GM12878 (cell line): ENCODE results near the gene SWI5. TPM values are rescaled to one million over a fixed set of nuclear protein-coding genes. Genes with fewer than 3 reads are reported as not detected.

ENCODE experiments used
- ATAC-seq: fragments of 200-7000 bp; cut with Tn5 transposase; 3 replicates; pipeline ENCODE4 v1.9.1; 2020; ENCODE audit warnings: mild to moderate bottlenecking, moderate library complexity
- BruUV-seq: library from RNA; stranded (reverse); fragments of 400-500 nt; replicated peaks from 2 replicates; lab custom pipeline; 2021; lab: Mats Ljungman, UMichigan
- CTCF ChIA-PET: fragments of 300-600 bp; sonication (Branson Sonifier 250); formaldehyde crosslinking; extraction: SDS; loops from one replicate; lab custom pipeline; 2021; ENCODE audit warnings: inconsistent platforms; lab: Yijun Ruan, JAX
- POLR2A ChIA-PET: fragments of 350-600 bp; formaldehyde crosslinking; extraction: SDS; loops from one replicate; lab custom pipeline; 2021; ENCODE audit warnings: inconsistent platforms; lab: Charles Lee
- RAD21 ChIA-PET: fragments of 300-600 bp; sonication (Branson Sonifier 250); formaldehyde crosslinking; loops from one replicate; lab custom pipeline; 2023; ENCODE audit warnings: antibody characterized with exemption; ENCODE audit not compliant: unreplicated experiment; lab: Charles Lee
- SMC1A ChIA-PET: fragments of 300-600 bp; sonication (Branson Sonifier 250); formaldehyde crosslinking; loops from one replicate; lab custom pipeline; 2023; ENCODE audit not compliant: unreplicated experiment, uncharacterized antibody; lab: Charles Lee
- DNase-seq: peaks from one replicate; pipeline ENCODE4 v3.0.0-alpha.2; 2011; ENCODE audit warnings: low read depth, low spot score
- FAIRE-seq: peaks from 3 replicates; lab custom pipeline; 2011; peaks lifted over from hg19 to GRCh38; lab: Jason Lieb, UNC
- H2AFZ ChIP-seq: 2 replicates; pipeline ENCODE4 v1.6.0; 2011; ENCODE audit warnings: low read depth, low read length, control low read depth; ENCODE audit not compliant: control insufficient read depth
- H3K27ac ChIP-seq: 2 replicates; pipeline ENCODE4 v1.5.1; 2011; ENCODE audit warnings: control low read depth; ENCODE audit not compliant: control insufficient read depth, insufficient read depth
- H3K27me3 ChIP-seq, 2 experiments: replicated peaks in 1 of 2; 2 replicates each; pipeline versions ENCODE4 v1.6.0 to v1.6.1; 2011; ENCODE audit warnings: low read length in 1 of 2; ENCODE audit not compliant: control insufficient read depth in 2 of 2, insufficient read depth in 2 of 2
- H3K36me3 ChIP-seq, 2 experiments: 2 replicates each; pipeline ENCODE4 v1.5.1; 2011; ENCODE audit warnings: low read length in 1 of 2; ENCODE audit not compliant: control insufficient read depth in 2 of 2, insufficient read depth in 2 of 2
- H3K4me1 ChIP-seq: 2 replicates; pipeline ENCODE4 v1.6.1; 2011; ENCODE audit warnings: mild to moderate bottlenecking, low read length, moderate library complexity, mixed read lengths; ENCODE audit not compliant: control insufficient read depth, insufficient read depth
- H3K4me2 ChIP-seq: 2 replicates; pipeline ENCODE4 v1.6.0; 2011; ENCODE audit warnings: control low read depth; ENCODE audit not compliant: control insufficient read depth, insufficient read depth
- H3K4me3 ChIP-seq: fragments of 200-600 bp; sonication (generic); 2 replicates; pipeline ENCODE4 v1.5.1; 2016
- H3K79me2 ChIP-seq: 2 replicates; pipeline ENCODE4 v1.6.0; 2011; ENCODE audit warnings: low read length; ENCODE audit not compliant: control insufficient read depth, insufficient read depth
- H3K9ac ChIP-seq: 2 replicates; pipeline ENCODE4 v1.8.0; 2011; ENCODE audit warnings: low read length, control low read depth, mixed read lengths; ENCODE audit not compliant: control insufficient read depth, insufficient read depth
- H3K9me3 ChIP-seq: replicated peaks from 3 replicates; pipeline ENCODE4 v1.5.1; 2011; ENCODE audit warnings: mild to moderate bottlenecking, low read length; ENCODE audit not compliant: control insufficient read depth, insufficient read depth
- H4K20me1 ChIP-seq: 2 replicates; pipeline ENCODE4 v1.6.0; 2011; ENCODE audit not compliant: control insufficient read depth, insufficient read depth
- CBFB ChIP-seq: IDR thresholded peaks from 2 replicates; pipeline ENCODE4 v1.6.1; 2016; ENCODE audit warnings: antibody characterized with exemption, low read depth
- EGR1 ChIP-seq, 2 experiments: IDR thresholded peaks; 1 replicate in 1 of 2; 2 replicates in 1 of 2; pipeline ENCODE4 v1.6.1; 2011 to 2012; ENCODE audit warnings: low read depth in 2 of 2, low read length in 2 of 2, borderline replicate concordance in 1 of 2, mild to moderate bottlenecking in 1 of 2, moderate library complexity in 1 of 2
- EZH2 ChIP-seq: IDR thresholded peaks from 2 replicates; pipeline ENCODE4 v1.6.1; 2012; ENCODE audit warnings: low read depth, mild to moderate bottlenecking, control low read depth, inconsistent platforms, low read length, borderline replicate concordance; ENCODE audit not compliant: control insufficient read depth
- IRF3 ChIP-seq: fragments of 450-650 bp; IDR thresholded peaks from 2 replicates; pipeline ENCODE4 v1.6.1; 2014; ENCODE audit warnings: mild to moderate bottlenecking
- JUNB ChIP-seq: IDR thresholded peaks from 2 replicates; pipeline ENCODE4 v1.6.1; 2016; ENCODE audit warnings: antibody characterized with exemption, mild to moderate bottlenecking
- KLF5 ChIP-seq: fragments of 450-650 bp; IDR thresholded peaks from 2 replicates; pipeline ENCODE4 v1.6.1; 2014; ENCODE audit warnings: mild to moderate bottlenecking; ENCODE audit not compliant: partially characterized antibody
- MAX ChIP-seq: IDR thresholded peaks from 2 replicates; pipeline ENCODE4 v1.6.1; 2012; ENCODE audit warnings: low read depth, low read length, improper control_type of control experiment
- NRF1 ChIP-seq: conservative IDR thresholded peaks from 2 replicates; pipeline ENCODE4 v1.6.1; 2011; ENCODE audit warnings: mild to moderate bottlenecking, low read depth, low read length, improper control_type of control experiment
- POU2F2 ChIP-seq: IDR thresholded peaks from 3 replicates; pipeline ENCODE4 v1.6.1; 2011; ENCODE audit warnings: low read depth, mild to moderate bottlenecking, low read length, borderline replicate concordance
- RELA ChIP-seq: fragments of 450-650 bp; IDR thresholded peaks from 2 replicates; pipeline ENCODE4 v1.8.0; 2014; ENCODE audit warnings: borderline replicate concordance; ENCODE audit not compliant: partially characterized antibody
- SIN3A ChIP-seq: IDR thresholded peaks from 2 replicates; pipeline ENCODE4 v1.6.1; 2012; ENCODE audit warnings: low read depth, low read length, improper control_type of control experiment
- ZBTB4 ChIP-seq: fragments of 450-650 bp; formaldehyde crosslinking; IDR thresholded peaks from 2 replicates; pipeline ENCODE4 v1.4.0; 2022; ENCODE audit warnings: mild to moderate bottlenecking, moderate library complexity
- WGBS: methylation state at CpG from one replicate; pipeline ENCODE4 v1.1.6; 2016; ENCODE audit warnings: low lambda C conversion rate; ENCODE audit not compliant: insufficient replicate concordance, insufficient coverage; ENCODE audit errors: missing lambda C conversion rate; 5-methylcytosine and 5-hydroxymethylcytosine counted together
- in situ Hi-C: fragments of 300-500 bp; cut with MboI; formaldehyde crosslinking; loops from 9 replicates; pipeline ENCODE4 v1.14.3; 2018; ENCODE audit warnings: mixed read lengths
- intact Hi-C: fragments of 100-400 bp; cut with micrococcal nuclease; formaldehyde crosslinking; loops from one replicate; pipeline ENCODE4 v1.14.2; 2022; ENCODE audit not compliant: unreplicated experiment
- polyA plus RNA-seq, 11 experiments: library from polyadenylated mRNA; depleted of rRNA in 4 of 11; unstranded in 6 of 11; stranded (reverse) in 5 of 11; fragments of >200 nt; fragmentation: Nextera tagmentation in 4 of 11; fragmentation: Illumina TruSeq in 1 of 11; extraction: Ambion mirVana in 4 of 11; extraction: Trizol in 1 of 11; gene quantifications; 1 replicate in 1 of 11; 2 replicates in 10 of 11; pipeline versions ENCODE4 v1.2.1 to v1.2.3, GENCODE V29; 2011 to 2016; ENCODE audit warnings: inconsistent platforms in 2 of 11, missing spikeins in 2 of 11, low read depth in 1 of 11
- total RNA-seq, 4 experiments: library from RNA; depleted of rRNA in 3 of 4; stranded (reverse); fragments of >200 nt in 3 of 4; fragmentation: Illumina TruSeq in 1 of 4; extraction: Trizol in 1 of 4; gene quantifications; 2 replicates each; pipeline versions ENCODE4 v1.2.1 to v1.2.3, GENCODE V29; 2013 to 2021
- TF ChIP-seq, protein P1 (sequence below): IDR thresholded peaks from 2 replicates; pipeline ENCODE4 v1.6.1; 2012; ENCODE audit warnings: low read depth, low read length, improper control_type of control experiment
- TF ChIP-seq, protein P2 (sequence below): fragments of 450-650 bp; conservative IDR thresholded peaks from 2 replicates; pipeline ENCODE4 v1.6.1; 2017; ENCODE audit warnings: mild to moderate bottlenecking, moderate library complexity

The SWI5 gene
- total and polyA plus RNA-seq, 10 of the 15 experiments (the other 5 are each of a cell fraction or from before 2014, with no cell fraction given), result 13.3 to 36.2 (median 18.1) TPM

- Histone ChIP-seq H3K4me3 (no peak overlapping the region), H3K4me1 (no peaks in the 10 kb centered on the region), H3K9ac (no peak overlapping the region), H3K36me3 (no peaks in the 10 kb centered on the region), H3K9me3 (no peaks in the 10 kb centered on the region), H4K20me1 (no peaks in the 10 kb centered on the region), H2AFZ (no peak overlapping the region), H3K27ac (no peak overlapping the region), H3K27me3 (no peaks in the 10 kb centered on the region), H3K79me2 (no peaks in the 10 kb centered on the region), H3K4me2 (no peak overlapping the region)
- FAIRE-seq (no peak), DNase-seq (no peak), ATAC-seq (no peak)
- BruUV-seq, result no TSS peak
- intact Hi-C loops (no loop called here), in situ Hi-C loops (no loop called here)
- 75% methylated on average over 20 of the region's 20 CpGs for WGBS
- RAD21 ChIA-PET, result interaction anchor here (0.7 to 1.4 kb wide), 2 partner anchors 43 to 63 kb away, joined by 3 to 4 read pairs; no protein-coding TSS in a partner anchor
- CTCF ChIA-PET, result interaction anchor here (1.2 to 4.2 kb wide), 3 partner anchors 12 to 43 kb away, joined by 3 to 34 read pairs (median 18); no protein-coding TSS in a partner anchor
- SMC1A ChIA-PET, result interaction anchor here (0.6 kb wide), 1 partner anchor 26 kb away, joined by 4 read pairs; no protein-coding TSS in a partner anchor
- POLR2A ChIA-PET, result interaction anchor here (0.7 kb wide), 1 partner anchor 195 kb away, joined by 3 read pairs; no protein-coding TSS in a partner anchor
- TF ChIP-seq, protein P1, sequence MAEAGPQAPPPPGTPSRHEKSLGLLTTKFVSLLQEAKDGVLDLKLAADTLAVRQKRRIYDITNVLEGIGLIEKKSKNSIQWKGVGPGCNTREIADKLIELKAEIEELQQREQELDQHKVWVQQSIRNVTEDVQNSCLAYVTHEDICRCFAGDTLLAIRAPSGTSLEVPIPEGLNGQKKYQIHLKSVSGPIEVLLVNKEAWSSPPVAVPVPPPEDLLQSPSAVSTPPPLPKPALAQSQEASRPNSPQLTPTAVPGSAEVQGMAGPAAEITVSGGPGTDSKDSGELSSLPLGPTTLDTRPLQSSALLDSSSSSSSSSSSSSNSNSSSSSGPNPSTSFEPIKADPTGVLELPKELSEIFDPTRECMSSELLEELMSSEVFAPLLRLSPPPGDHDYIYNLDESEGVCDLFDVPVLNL, result no peak
- no peak for TF ChIP-seq ZBTB4 (CRISPR knock-in tag)
- no peak for TF ChIP-seq RELA
- TF ChIP-seq JUNB, result no peak
- no peak for TF ChIP-seq EGR1 (IDR thresholded peaks at IDR 0.05; ENCODE audit: borderline replicate concordance in 1 of 2, low read depth in 2 of 2, low read length in 2 of 2)
- no peak for TF ChIP-seq KLF5
- no peak for TF ChIP-seq MAX
- TF ChIP-seq EZH2, result no peak
- TF ChIP-seq POU2F2, result no peak
- TF ChIP-seq IRF3, result no peak
- TF ChIP-seq CBFB, result no peak
- no peak for TF ChIP-seq SIN3A
- TF ChIP-seq, protein P2, sequence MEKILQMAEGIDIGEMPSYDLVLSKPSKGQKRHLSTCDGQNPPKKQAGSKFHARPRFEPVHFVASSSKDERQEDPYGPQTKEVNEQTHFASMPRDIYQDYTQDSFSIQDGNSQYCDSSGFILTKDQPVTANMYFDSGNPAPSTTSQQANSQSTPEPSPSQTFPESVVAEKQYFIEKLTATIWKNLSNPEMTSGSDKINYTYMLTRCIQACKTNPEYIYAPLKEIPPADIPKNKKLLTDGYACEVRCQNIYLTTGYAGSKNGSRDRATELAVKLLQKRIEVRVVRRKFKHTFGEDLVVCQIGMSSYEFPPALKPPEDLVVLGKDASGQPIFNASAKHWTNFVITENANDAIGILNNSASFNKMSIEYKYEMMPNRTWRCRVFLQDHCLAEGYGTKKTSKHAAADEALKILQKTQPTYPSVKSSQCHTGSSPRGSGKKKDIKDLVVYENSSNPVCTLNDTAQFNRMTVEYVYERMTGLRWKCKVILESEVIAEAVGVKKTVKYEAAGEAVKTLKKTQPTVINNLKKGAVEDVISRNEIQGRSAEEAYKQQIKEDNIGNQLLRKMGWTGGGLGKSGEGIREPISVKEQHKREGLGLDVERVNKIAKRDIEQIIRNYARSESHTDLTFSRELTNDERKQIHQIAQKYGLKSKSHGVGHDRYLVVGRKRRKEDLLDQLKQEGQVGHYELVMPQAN, result no peak
- TF ChIP-seq NRF1, result no peak
These were observed 22.7 kb downstream of the SWI5 start for GRCh38 chr9:128298535-128299482.
